Fibroblast of skin of right quadriceps (primary cell): Measurements from ENCODE around the gene IL19.

Experiments used
- DNase-seq: peaks from one replicate; pipeline ENCODE4 v3.0.0-alpha.2; 2013

The IL19 gene

DNA sequence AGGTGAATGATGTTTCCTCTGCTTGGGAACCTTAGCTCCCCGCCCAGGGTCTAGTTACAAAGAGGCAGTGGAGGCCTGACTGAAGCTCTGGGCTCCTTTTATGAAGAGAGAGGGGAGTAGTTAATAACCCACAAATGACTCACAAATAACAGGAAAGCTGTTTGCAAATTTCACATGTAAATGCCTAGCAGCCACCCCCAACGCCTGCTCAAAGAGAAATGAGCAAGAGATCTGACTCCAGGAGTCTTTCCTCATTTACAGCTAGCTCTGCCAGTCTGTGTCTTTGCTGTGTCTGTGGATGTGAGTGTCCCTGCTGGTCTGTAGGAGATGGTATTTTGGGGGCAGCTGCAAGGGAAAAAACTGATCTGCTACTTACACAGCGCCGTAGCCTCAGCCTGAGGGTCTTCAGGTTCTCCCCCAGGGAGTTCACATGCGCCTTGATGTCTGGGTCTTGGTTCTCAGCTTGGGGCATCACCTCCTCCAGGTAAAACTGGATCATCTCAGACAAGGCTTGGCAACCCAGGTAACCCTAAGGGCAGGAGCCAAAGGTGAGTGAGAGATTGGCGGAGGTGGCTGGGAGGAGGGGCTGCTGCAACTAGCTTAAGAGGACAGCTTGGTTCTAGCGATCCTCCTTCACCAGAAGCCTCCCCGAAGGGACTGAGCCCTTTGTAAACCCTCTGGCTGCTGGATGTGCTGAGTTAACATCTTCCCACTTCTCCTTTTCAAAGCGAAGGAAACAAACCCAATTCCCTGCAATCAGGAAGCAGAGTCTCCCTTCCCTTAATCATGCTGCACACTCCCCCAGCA lies at the start of gene IL19:
TSS of gene IL19 (plus strand) at position 243 of the 807 bp plus-strand sequence. CDS start 65,890 bp downstream, outside the sequence.
- DNase-seq, result peak; percentile 77

DNA sequence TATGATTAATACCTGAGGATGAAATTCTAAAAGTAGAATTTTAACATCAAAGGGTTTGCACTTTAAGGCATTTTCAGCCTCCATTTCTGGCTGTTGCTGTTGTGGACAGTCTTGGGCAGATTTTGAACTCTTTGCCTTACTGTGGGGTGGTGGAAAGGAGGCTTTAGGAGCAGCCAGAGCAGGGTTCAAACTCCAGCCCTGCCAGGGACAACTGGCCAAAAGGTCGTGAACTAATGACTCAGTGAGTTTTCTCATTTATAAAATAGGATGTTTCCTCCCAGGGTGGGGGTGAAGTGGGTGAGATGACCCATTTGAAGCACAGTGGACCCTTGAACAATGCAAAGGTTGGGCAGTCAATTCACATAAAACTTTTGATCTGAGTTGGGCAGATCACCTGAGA lies 49.1 kb upstream of the IL19 start:
- DNase-seq, result no peak

- DNase-seq, result peak; percentile 27
These were observed 47.7 kb upstream of the IL19 start for GRCh38 chr1:206722751-206723461.

GRCh38 chr1:206723462-206723804 lies 47.1 kb upstream of the IL19 start:
- no peak for DNase-seq

GRCh38 chr1:206723805-206724472 lies 46.6 kb upstream of the IL19 start:
- DNase-seq, result peak; percentile 81

- DNase-seq, result peak; percentile 38
These were observed 45.2 kb upstream of the IL19 start for GRCh38 chr1:206725109-206725963.

- DNase-seq, result no peak
These were observed 42.4 kb upstream of the IL19 start for GRCh38 chr1:206727981-206728696.

GRCh38 chr1:206728697-206728987 lies 41.9 kb upstream of the IL19 start:
- no peak for DNase-seq

- no peak for DNase-seq
These were observed 41.5 kb upstream of the IL19 start for GRCh38 chr1:206729050-206729449.

DNA sequence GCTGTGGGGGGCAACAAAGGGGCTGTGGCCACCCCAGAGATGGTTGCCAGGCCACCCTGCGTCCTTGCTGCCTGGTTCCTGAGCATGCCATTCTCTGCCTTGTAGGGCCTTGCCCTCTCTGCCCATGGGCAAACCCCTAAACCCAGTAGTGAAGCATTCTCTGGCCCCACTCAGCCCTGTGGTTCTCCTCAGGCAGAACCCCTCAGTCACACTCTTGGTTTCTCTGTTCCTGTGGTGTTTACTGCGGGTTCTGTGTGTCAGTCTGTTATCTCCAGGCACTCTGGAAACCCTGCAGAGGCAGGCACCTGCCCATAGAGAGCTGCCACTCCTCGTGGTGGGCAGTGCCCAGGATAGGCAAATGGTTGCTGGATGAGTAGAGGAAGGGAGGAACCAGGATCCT lies 41.1 kb upstream of the IL19 start:
- no peak for DNase-seq

GRCh38 chr1:206732508-206732907 lies 38.1 kb upstream of the IL19 start:
- DNase-seq, result no peak

DNA sequence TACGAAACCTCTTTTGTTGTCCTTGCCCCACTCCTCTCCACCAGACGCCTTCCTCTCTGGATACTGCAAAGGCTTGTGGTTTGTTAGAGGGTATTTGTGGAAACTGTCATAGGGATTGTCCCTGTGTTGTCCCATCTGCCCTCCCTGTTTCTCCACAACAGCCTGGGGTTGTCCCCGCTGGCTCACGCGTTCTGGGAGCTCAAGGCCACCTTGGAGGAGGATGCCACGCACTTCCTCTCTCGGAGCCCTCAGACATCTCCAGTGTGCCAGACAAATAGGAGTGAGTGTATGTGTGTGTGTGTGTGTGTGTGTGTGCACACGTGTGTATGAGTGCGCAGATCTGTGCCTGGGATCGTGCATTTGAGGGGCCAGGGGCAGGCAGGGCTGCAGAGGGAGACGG lies 37.6 kb upstream of the IL19 start:
- no peak for DNase-seq

GRCh38 chr1:206734499-206735142 lies 36.0 kb upstream of the IL19 start:
- DNase-seq, result peak; percentile 29

DNA sequence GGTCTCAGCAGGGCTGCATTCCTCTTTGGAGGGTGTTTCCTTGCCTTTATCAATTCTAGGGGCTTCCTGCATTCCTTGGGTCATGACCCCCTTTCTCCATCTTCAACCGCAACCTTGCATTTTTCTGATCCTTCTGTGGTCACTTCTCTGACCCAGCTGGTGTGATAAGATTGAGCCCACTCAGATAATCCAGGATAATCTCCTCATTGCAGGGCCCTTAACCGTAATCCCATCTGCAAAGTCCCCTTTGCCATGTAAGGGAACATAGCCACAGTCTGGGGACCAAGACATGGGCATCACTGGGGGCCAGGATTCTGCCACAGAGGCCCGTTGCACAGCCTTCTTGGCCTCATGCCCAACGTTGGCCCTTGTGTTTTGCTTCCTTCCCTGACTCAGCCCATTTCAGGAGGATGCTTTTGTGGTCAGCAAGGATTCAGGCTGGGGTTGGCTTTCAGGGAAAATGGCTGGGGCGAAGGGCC lies 35.0 kb upstream of the IL19 start:
- DNase-seq, result peak; percentile 17

- DNase-seq, result no peak
These were observed 33.5 kb upstream of the IL19 start for GRCh38 chr1:206736878-206737728.

GRCh38 chr1:206737729-206738201 lies 32.8 kb upstream of the IL19 start:
- DNase-seq, result no peak

DNA sequence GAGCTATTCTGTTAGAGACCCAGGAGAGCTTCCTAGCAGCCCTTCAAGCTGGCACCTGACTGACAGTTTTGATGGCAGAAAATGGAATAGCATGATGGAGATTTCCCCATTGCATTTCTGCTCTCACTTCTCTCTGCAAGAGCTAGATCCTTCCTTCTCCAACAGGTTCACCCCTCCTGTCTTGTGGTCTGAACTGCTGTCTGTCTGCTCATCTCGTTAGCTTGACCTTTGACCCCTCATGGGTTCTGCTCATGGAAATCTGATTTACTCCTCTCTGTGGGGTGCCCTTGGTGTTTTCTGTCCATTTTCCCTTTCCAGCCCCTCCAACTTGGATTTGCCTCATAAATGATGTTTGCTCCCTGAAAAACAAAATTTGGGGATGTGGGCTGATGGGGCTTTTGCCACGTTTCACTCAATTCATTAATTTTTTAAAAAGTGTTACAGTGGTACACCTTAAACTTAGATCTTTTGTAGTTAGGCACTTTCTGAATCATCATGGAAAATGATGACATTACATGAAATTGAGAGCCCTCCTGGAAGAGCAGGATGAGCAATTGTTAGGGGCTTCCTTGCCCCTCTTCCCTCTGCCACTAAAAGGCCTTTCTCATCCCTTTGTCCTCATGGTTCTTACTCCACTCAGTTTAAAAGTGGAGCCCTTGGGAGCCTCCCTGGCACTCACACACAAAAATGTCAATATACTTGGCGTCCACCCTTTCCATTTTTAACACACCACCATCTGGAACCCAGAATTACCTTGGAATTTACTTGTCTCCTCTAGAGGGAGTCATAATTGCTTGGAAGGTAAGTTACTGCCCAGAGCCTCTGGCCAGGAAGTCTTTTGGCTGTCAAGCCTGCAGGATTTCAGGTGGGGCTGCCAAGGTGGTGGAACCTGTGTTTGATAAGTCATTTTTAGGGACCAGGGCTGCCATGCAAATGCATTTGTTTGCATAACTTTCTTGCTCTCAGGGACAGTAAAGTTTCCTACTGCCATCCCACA lies 31.9 kb upstream of the IL19 start:
- peak; percentile 41 for DNase-seq

GRCh38 chr1:206739411-206740076 lies 31.0 kb upstream of the IL19 start:
- no peak for DNase-seq
